CD14-positive monocyte (primary cell): Measurements from ENCODE around the gene MAML3. TPM values are rescaled to one million over a fixed set of nuclear protein-coding genes. Genes with fewer than 3 reads are reported as not detected.

Experiments used
- DNase-seq, 3 donors: peaks; one replicate each; pipeline ENCODE4 v3.0.0-alpha.2; 2011 to 2022
- H2AFZ ChIP-seq: 2 replicates; pipeline ENCODE4 v1.6.0; 2012; ENCODE audit warnings: mild to moderate bottlenecking, low read depth, low read length, inconsistent platforms; ENCODE audit not compliant: insufficient read depth, poor library complexity, severe bottlenecking
- H3K27ac ChIP-seq, 2 donors: 1 replicate in 1 of 2; 2 replicates in 1 of 2; pipeline ENCODE4 v1.5.1; 2012 to 2013; ENCODE audit warnings: low read length in 2 of 2, control low read depth in 1 of 2, inconsistent platforms in 1 of 2, low read depth in 1 of 2, mild to moderate bottlenecking in 1 of 2
- H3K27me3 ChIP-seq, 2 donors: one replicate each; pipeline versions ENCODE4 v1.6.0 to v1.6.1; 2011 to 2013; ENCODE audit warnings: low read length in 2 of 2; ENCODE audit not compliant: control insufficient read depth in 2 of 2, insufficient read depth in 2 of 2
- H3K36me3 ChIP-seq, 2 donors: replicated peaks in 1 of 2; 1 replicate in 1 of 2; 2 replicates in 1 of 2; pipeline versions ENCODE4 v1.5.1 to v1.6.1; 2012 to 2013; ENCODE audit warnings: low read length in 2 of 2, control low read depth in 1 of 2, inconsistent platforms in 1 of 2, mild to moderate bottlenecking in 1 of 2; ENCODE audit not compliant: insufficient read depth in 2 of 2, control insufficient read depth in 1 of 2
- H3K4me1 ChIP-seq, 2 donors: 1 replicate in 1 of 2; 2 replicates in 1 of 2; pipeline versions ENCODE4 v1.5.1 to v1.6.1; 2012 to 2013; ENCODE audit warnings: low read length in 2 of 2, control low read depth in 1 of 2, inconsistent platforms in 1 of 2, mild to moderate bottlenecking in 1 of 2, moderate library complexity in 1 of 2; ENCODE audit not compliant: insufficient read depth in 2 of 2, control insufficient read depth in 1 of 2
- H3K4me2 ChIP-seq: replicated peaks from 2 replicates; pipeline ENCODE3; 2012; ENCODE audit warnings: low read length, moderate library complexity, mild to moderate bottlenecking; ENCODE audit not compliant: poor library complexity, severe bottlenecking; ENCODE audit errors: extremely low read depth
- H3K4me3 ChIP-seq, 3 experiments: fragments of 200-600 bp in 1 of 3; sonication (generic) in 1 of 3; replicated peaks in 1 of 3; 1 replicate in 2 of 3; 2 replicates in 1 of 3; pipeline ENCODE4 v1.5.1; 2011 to 2013; ENCODE audit warnings: low read length in 3 of 3, mild to moderate bottlenecking in 3 of 3, control low read depth in 2 of 3, low read depth in 2 of 3, inconsistent platforms in 1 of 3, moderate library complexity in 1 of 3
- H3K79me2 ChIP-seq: 2 replicates; pipeline ENCODE4 v1.6.0; 2012; ENCODE audit warnings: mild to moderate bottlenecking, control low read depth, inconsistent platforms, low read length, moderate library complexity; ENCODE audit not compliant: insufficient read depth
- H3K9ac ChIP-seq: 2 replicates; pipeline ENCODE4 v1.6.0; 2017; ENCODE audit warnings: low read length, mild to moderate bottlenecking; ENCODE audit not compliant: insufficient read depth, poor library complexity, severe bottlenecking
- H3K9me3 ChIP-seq, 2 donors: replicated peaks in 1 of 2; 1 replicate in 1 of 2; 2 replicates in 1 of 2; pipeline versions ENCODE4 v1.5.1 to v1.6.1; 2012 to 2013; ENCODE audit warnings: low read length in 2 of 2, control low read depth in 1 of 2; ENCODE audit not compliant: control insufficient read depth in 1 of 2, insufficient read depth in 1 of 2
- H4K20me1 ChIP-seq: 2 replicates; pipeline ENCODE4 v1.6.0; 2012; ENCODE audit warnings: mild to moderate bottlenecking, low read length, control low read depth, moderate library complexity; ENCODE audit not compliant: insufficient read depth
- H3K27ac Mint-ChIP-seq, 7 donors: one replicate each; pipeline ENCODE4 v1.8.0; 2020; ENCODE audit warnings: mild to moderate bottlenecking in 7 of 7, mixed read lengths in 7 of 7, moderate library complexity in 6 of 7, inconsistent platforms in 2 of 7
- H3K27me3 Mint-ChIP-seq, 3 donors: one replicate each; pipeline ENCODE4 v1.8.0; 2021 to 2022; ENCODE audit warnings: low read depth in 3 of 3, mild to moderate bottlenecking in 3 of 3, mixed read lengths in 3 of 3, moderate library complexity in 3 of 3, inconsistent platforms in 1 of 3
- H3K36me3 Mint-ChIP-seq, 2 donors: one replicate each; pipeline ENCODE4 v1.8.0; 2020; ENCODE audit warnings: mixed read lengths in 2 of 2, inconsistent platforms in 1 of 2, mild to moderate bottlenecking in 1 of 2
- H3K4me1 Mint-ChIP-seq: one replicate; pipeline ENCODE4 v1.8.0; 2020; ENCODE audit warnings: mild to moderate bottlenecking, mixed read lengths
- H3K4me3 Mint-ChIP-seq, 2 donors: one replicate each; pipeline ENCODE4 v1.8.0; 2020; ENCODE audit warnings: mild to moderate bottlenecking in 2 of 2, mixed read lengths in 2 of 2, moderate library complexity in 1 of 2
- H3K9me3 Mint-ChIP-seq, 7 donors: one replicate each; pipeline ENCODE4 v1.8.0; 2020 to 2022; ENCODE audit warnings: mixed read lengths in 7 of 7, mild to moderate bottlenecking in 6 of 7, moderate library complexity in 6 of 7, inconsistent platforms in 2 of 7
- CTCF ChIP-seq: fragments of 200-600 bp; IDR thresholded peaks from one replicate; pipeline ENCODE4 v1.8.0; 2022; ENCODE audit warnings: antibody characterized with exemption, mild to moderate bottlenecking
- WGBS: methylation state at CpG from one replicate; pipeline ENCODE4 v1.1.5; 2013; ENCODE audit warnings: missing lambda C conversion rate; ENCODE audit not compliant: insufficient coverage; 5-methylcytosine and 5-hydroxymethylcytosine counted together
- intact Hi-C, 2 donors: fragments of 100-400 bp; cut with micrococcal nuclease; formaldehyde crosslinking; loops; one replicate each; pipeline versions ENCODE4 v1.15.0 to v1.15.1; 2023
- polyA plus RNA-seq, 3 donors: library from polyadenylated mRNA; depleted of rRNA in 1 of 3; unstranded in 2 of 3; stranded (reverse) in 1 of 3; fragments of 300-500 nt in 2 of 3; fragments of >200 nt in 1 of 3; fragmentation: Illumina TruSeq in 2 of 3; gene quantifications; 1 replicate in 2 of 3; 2 replicates in 1 of 3; pipeline ENCODE4 v1.2.3, GENCODE V29; 2012 to 2021

The MAML3 gene
- polyA plus RNA-seq, 3 donors: 1.5 to 6.5 (median 2.3) TPM

- TF ChIP-seq CTCF: no peak
- Histone ChIP-seq H3K9me3 (no peaks in the 10 kb centered on the region), H3K4me3 (no peak overlapping the region), H3K4me1 (peaks cover 6 to 12% of the 10 kb centered on the region in 2 donors), H3K9ac (no peak overlapping the region), H3K4me2 (no peak overlapping the region), H3K79me2 (peaks cover 20% of the 10 kb centered on the region), H3K27me3 (no peaks in the 10 kb centered on the region), H2AFZ (no peak overlapping the region), H4K20me1 (peaks cover 5% of the 10 kb centered on the region), H3K36me3 (no peaks in the 10 kb centered on the region), H3K27ac (no peak overlapping the region)
- Mint-ChIP-seq H3K27ac (no peak overlapping the region), H3K36me3 (peaks cover 2 to 5% of the 10 kb centered on the region in 2 donors), H3K9me3 (no peaks in the 10 kb centered on the region), H3K4me1 (peaks cover 18% of the 10 kb centered on the region), H3K4me3 (no peak overlapping the region), H3K27me3 (peaks cover 0 to 2% (median 1%) of the 10 kb centered on the region in 3 donors)
- intact Hi-C loops: no loop called here
- no peak for DNase-seq
- whole genome bisulfite sequencing: no CpG with 5 or more reads among the region's 5 CpGs
Observed at GRCh38 chr4:140117947-140118346, 36.0 kb downstream of the MAML3 start.

GRCh38 chr4:140116442-140117104, 37.4 kb downstream of the MAML3 start:
- Mint-ChIP-seq H3K27me3 (peaks cover 0 to 2% (median 1%) of the 10 kb centered on the region in 3 donors), H3K36me3 (peaks cover 0 to 8% of the 10 kb centered on the region in 2 donors), H3K4me1 (peaks cover 18% of the 10 kb centered on the region), H3K4me3 (no peak overlapping the region), H3K9me3 (no peaks in the 10 kb centered on the region), H3K27ac (peak overlapping the region in 5 of 7 donors; percentile 7 to 49 (median 21))
- peaks cover 6 to 12% of the 10 kb centered on the region in 2 donors for H3K4me1 ChIP-seq
- H4K20me1 ChIP-seq: peaks cover 10% of the 10 kb centered on the region
- H2AFZ ChIP-seq: peak overlapping the region; percentile 7
- no peak overlapping the region for H3K4me3 ChIP-seq
- H3K9me3 ChIP-seq: no peaks in the 10 kb centered on the region
- no peaks in the 10 kb centered on the region for H3K36me3 ChIP-seq
- H3K27me3 ChIP-seq: no peaks in the 10 kb centered on the region
- WGBS: 25% methylated on average over 2 of the region's 4 CpGs
- TF ChIP-seq CTCF: no peak
- no peak overlapping the region for H3K9ac ChIP-seq
- intact Hi-C loops: no loop called here
- peak; percentile 23 to 68 (median 62) for DNase-seq
- peaks cover 27% of the 10 kb centered on the region for H3K79me2 ChIP-seq
- H3K27ac ChIP-seq: no peak overlapping the region
- H3K4me2 ChIP-seq: no peak overlapping the region
